Thoracic aorta (tissue), 2 donors: Measurements from ENCODE around the gene TTLL6. TPM values are rescaled to one million over a fixed set of nuclear protein-coding genes. Genes with fewer than 3 reads are reported as not detected.
"Not testable (repeated sequence)": the region's sequence is repeated elsewhere in the genome, so short reads cannot be mapped to it uniquely, and the experiment has no call there.

Experiments used
- ATAC-seq: fragments of 150-250 bp; one replicate; pipeline ENCODE4 v1.8.0; 2017; ENCODE audit warnings: low read depth; ENCODE audit not compliant: insufficient number of reproducible peaks, low FRiP score
- DNase-seq: peaks from one replicate; pipeline ENCODE4 v3.0.0-alpha.2; 2020; ENCODE audit warnings: low spot score
- H3K27ac ChIP-seq, 2 donors: fragments of 200-600 bp; sonication (generic); 1 replicate in 1 of 2; 2 replicates in 1 of 2; pipeline ENCODE4 v1.5.1; 2016; ENCODE audit warnings: mild to moderate bottlenecking in 2 of 2, moderate library complexity in 2 of 2
- H3K27me3 ChIP-seq: fragments of 200-600 bp; sonication (generic); replicated peaks from 2 replicates; pipeline ENCODE4 v1.6.0; 2016; ENCODE audit warnings: mild to moderate bottlenecking; ENCODE audit not compliant: insufficient read depth
- H3K36me3 ChIP-seq: fragments of 200-600 bp; sonication (generic); one replicate; pipeline ENCODE4 v1.5.1; 2016
- H3K4me1 ChIP-seq, 2 donors: fragments of 200-600 bp; sonication (generic); 1 replicate in 1 of 2; 2 replicates in 1 of 2; pipeline versions ENCODE4 v1.5.1 to v1.6.0; 2016; ENCODE audit warnings: low read depth in 2 of 2, mild to moderate bottlenecking in 1 of 2; ENCODE audit not compliant: control insufficient read depth in 1 of 2
- H3K4me3 ChIP-seq: fragments of 200-600 bp; sonication (generic); 2 replicates; pipeline ENCODE4 v1.5.1; 2016; ENCODE audit warnings: mild to moderate bottlenecking
- H3K9me3 ChIP-seq: fragments of 200-600 bp; sonication (generic); 2 replicates; pipeline ENCODE4 v1.5.1; 2016
- total RNA-seq, 2 donors: library from RNA; depleted of rRNA; stranded (reverse); fragments of >200 nt; gene quantifications; one replicate each; pipeline versions ENCODE4 v1.1.0 to v1.2.3, GENCODE V29; 2016
- TF ChIP-seq, protein P1 (sequence below): fragments of 200-600 bp; sonication (generic); IDR thresholded peaks from one replicate; pipeline ENCODE4 v1.5.1; 2019; ENCODE audit warnings: antibody characterized with exemption

Gene TTLL6
- total RNA-seq, 2 donors from 2014 or later: not detected

- Histone ChIP-seq H3K4me1 (peaks cover 0 to 5% of the 10 kb centered on the region in 2 donors), H3K4me3 (no peak overlapping the region), H3K27ac (no peak overlapping the region), H3K36me3 (no peaks in the 10 kb centered on the region), H3K27me3 (peaks cover 43% of the 10 kb centered on the region), H3K9me3 (no peaks in the 10 kb centered on the region)
- DNase-seq: no peak
- TF ChIP-seq, protein P1, sequence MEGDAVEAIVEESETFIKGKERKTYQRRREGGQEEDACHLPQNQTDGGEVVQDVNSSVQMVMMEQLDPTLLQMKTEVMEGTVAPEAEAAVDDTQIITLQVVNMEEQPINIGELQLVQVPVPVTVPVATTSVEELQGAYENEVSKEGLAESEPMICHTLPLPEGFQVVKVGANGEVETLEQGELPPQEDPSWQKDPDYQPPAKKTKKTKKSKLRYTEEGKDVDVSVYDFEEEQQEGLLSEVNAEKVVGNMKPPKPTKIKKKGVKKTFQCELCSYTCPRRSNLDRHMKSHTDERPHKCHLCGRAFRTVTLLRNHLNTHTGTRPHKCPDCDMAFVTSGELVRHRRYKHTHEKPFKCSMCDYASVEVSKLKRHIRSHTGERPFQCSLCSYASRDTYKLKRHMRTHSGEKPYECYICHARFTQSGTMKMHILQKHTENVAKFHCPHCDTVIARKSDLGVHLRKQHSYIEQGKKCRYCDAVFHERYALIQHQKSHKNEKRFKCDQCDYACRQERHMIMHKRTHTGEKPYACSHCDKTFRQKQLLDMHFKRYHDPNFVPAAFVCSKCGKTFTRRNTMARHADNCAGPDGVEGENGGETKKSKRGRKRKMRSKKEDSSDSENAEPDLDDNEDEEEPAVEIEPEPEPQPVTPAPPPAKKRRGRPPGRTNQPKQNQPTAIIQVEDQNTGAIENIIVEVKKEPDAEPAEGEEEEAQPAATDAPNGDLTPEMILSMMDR: no peak
- no peak for ATAC-seq
Observed at GRCh38 chr17:48717367-48718226, 99.4 kb downstream of the TTLL6 start.

DNA sequence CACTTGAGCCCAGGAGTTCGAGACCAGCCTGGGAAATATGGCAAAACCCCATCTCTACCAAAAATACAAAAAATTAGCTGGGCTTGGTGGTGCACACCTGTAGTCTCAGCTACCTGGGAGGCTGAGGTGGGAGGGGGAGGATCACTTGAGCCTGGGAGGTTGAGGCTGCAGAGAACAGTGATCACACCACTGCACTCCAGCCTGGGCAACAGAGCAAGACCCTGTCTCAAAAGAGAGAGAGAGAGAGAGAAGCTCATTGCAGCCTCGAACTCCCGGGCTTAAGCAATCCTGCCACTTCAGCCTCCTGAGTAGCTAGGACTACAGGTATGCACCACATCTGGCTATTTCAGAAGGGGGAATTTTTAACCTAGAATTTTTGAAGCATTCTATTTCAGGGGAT lies 100.5 kb downstream of the TTLL6 start:
- H3K27ac ChIP-seq, H3K9me3 ChIP-seq, ATAC-seq, H3K4me1 ChIP-seq, H3K36me3 ChIP-seq, DNase-seq, H3K4me3 ChIP-seq: not testable (repeated sequence)
- peaks cover 36% of the 10 kb centered on the region for H3K27me3 ChIP-seq

DNA sequence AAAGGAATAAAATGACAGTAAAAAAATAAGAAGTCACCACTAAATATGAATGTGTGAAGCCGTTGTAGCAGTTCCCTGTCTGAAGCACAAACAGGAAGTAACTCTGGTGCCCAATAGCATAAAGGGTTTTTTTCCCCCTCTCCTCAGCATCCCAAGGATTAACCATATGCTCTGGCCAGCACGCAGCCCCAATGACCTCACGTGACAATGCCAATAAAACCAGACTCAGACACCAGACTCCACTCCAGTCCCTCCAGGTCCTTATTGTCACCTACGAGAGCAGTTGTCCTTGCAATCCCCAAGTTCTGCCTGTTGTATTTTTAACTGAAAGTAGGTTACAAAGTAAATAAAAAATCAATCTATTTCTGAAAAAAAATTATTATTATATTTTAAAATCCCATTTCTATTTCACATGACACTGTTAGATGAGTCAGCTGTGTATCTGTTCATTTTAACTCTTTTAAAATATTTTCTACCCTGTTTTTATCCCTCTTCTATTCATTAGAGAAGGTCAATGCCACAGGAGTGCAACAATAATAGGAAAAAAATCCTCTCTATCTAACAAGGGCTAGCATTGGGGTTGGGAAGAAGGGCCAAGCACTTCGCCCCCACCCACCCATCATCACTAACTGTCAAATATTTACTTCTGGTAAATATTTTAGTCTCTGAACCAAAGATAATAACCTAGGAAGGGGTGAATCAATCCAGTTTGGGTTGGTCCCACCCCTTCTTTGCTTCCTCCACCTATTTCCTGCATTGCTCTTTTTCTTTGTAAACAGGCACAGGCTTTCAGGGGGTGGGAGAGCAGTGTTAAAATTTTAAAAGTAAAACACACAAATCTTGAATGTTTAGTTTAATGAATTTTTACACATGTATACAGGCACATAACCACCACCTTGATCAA lies 101.3 kb downstream of the TTLL6 start:
- TF ChIP-seq, protein P1: no peak
- Histone ChIP-seq H3K27ac (no peak overlapping the region), H3K9me3 (no peaks in the 10 kb centered on the region), H3K4me1 (peaks cover 0 to 5% of the 10 kb centered on the region in 2 donors), H3K4me3 (no peak overlapping the region), H3K36me3 (no peaks in the 10 kb centered on the region), H3K27me3 (peaks cover 28% of the 10 kb centered on the region)
- DNase-seq (no peak), ATAC-seq (no peak)

Other genes with a start within 250 kb of the TTLL6 start
- gene HOXB4, start 238.9 kb downstream of the TTLL6 start, total RNA-seq: 10 to 100 TPM in 1 of 2 donors, 1 to 10 TPM in 1; 6.2 to 11.5 TPM
- gene HOXB3, start 227.0 kb downstream of the TTLL6 start, total RNA-seq: 10 to 100 TPM; 26.8 to 33.3 TPM
- 1 to 10 TPM in 1 of 2 donors, under 1 TPM in 1; 0.56 to 3.8 TPM for gene HOXB5, start 223.4 kb downstream of the TTLL6 start, total RNA-seq
- gene HOXB6, start 212.2 kb downstream of the TTLL6 start, total RNA-seq: 1 to 10 TPM; 4.2 to 9.9 TPM
- gene HOXB7, start 206.2 kb downstream of the TTLL6 start, total RNA-seq: 1 to 10 TPM in 1 of 2 donors, under 1 TPM in 1; 0.63 to 7.2 TPM
- 1 to 10 TPM in 1 of 2 donors, not detected in 1; 1.4 TPM for gene HOXB8, start 201.9 kb downstream of the TTLL6 start, total RNA-seq
- not detected for gene HOXB9, start 190.9 kb downstream of the TTLL6 start, total RNA-seq
- gene PRAC1, start 94.7 kb downstream of the TTLL6 start, total RNA-seq: not detected
- gene PRAC2, start 94.0 kb downstream of the TTLL6 start, total RNA-seq: not detected
- not detected for gene HOXB13, start 88.5 kb downstream of the TTLL6 start, total RNA-seq
- gene CALCOCO2, start 13.8 kb upstream of the TTLL6 start, total RNA-seq: 100 to 1,000 TPM; 122 to 192 TPM
- gene ATP5MC1, start 75.6 kb upstream of the TTLL6 start, total RNA-seq: 10 to 100 TPM; 43.2 to 54.7 TPM
- 10 to 100 TPM; 63.2 to 90.7 TPM for gene UBE2Z, start 91.2 kb upstream of the TTLL6 start, total RNA-seq
- gene SNF8, start 127.6 kb upstream of the TTLL6 start, total RNA-seq: 100 to 1,000 TPM; 118 to 121 TPM
- not detected for gene GIP, start 151.4 kb upstream of the TTLL6 start, total RNA-seq
- gene IGF2BP1, start 180.2 kb upstream of the TTLL6 start, total RNA-seq: under 1 TPM in 1 of 2 donors, not detected in 1; 0.07 TPM